ENCODE results near the gene RPL21. TPM values are rescaled to one million over a fixed set of nuclear protein-coding genes. Genes with fewer than 3 reads are reported as not detected.

RPL21 gene
- total RNA-seq, 4 donors from 2014 or later = 71.8 to 702 (median 370) TPM

DNA sequence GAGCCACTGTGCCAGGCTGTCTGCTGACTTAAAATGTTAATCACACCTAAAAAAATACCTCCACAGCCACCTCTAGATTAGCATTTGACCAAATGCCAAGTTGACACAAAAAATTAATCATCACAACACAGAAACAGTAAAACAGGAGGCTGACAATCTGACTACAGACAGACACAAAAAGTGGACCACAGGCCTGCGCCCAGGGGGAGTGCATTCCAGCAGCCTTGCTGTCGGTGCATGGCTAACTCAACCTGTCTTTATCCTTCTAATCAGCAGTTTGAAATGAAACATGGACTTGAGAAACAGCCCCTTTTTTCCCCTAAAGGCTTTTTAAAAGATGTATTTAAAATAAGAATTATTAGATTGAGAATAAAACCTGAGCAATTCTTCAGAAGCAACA is 53.3 kb downstream of the RPL21 start:
- 79% methylated on average over 2 of the region's 2 CpGs; no CpG with 5 or more reads in 1 of the 2 donors for WGBS, 2 donors (ENCODE audit: low coverage in 1 of 2)
- TF ChIP-seq EP300 (IDR thresholded peaks at IDR 0.05; ENCODE audit: low read depth) = no peak
- TF ChIP-seq, protein P1, sequence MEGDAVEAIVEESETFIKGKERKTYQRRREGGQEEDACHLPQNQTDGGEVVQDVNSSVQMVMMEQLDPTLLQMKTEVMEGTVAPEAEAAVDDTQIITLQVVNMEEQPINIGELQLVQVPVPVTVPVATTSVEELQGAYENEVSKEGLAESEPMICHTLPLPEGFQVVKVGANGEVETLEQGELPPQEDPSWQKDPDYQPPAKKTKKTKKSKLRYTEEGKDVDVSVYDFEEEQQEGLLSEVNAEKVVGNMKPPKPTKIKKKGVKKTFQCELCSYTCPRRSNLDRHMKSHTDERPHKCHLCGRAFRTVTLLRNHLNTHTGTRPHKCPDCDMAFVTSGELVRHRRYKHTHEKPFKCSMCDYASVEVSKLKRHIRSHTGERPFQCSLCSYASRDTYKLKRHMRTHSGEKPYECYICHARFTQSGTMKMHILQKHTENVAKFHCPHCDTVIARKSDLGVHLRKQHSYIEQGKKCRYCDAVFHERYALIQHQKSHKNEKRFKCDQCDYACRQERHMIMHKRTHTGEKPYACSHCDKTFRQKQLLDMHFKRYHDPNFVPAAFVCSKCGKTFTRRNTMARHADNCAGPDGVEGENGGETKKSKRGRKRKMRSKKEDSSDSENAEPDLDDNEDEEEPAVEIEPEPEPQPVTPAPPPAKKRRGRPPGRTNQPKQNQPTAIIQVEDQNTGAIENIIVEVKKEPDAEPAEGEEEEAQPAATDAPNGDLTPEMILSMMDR (IDR thresholded peaks at IDR 0.05) = no peak
- Histone ChIP-seq H3K4me1 (no peaks in the 10 kb centered on the region), H3K27me3 (no peaks in the 10 kb centered on the region), H3K9me3 (no peaks in the 10 kb centered on the region), H3K36me3 (no peaks in the 10 kb centered on the region), H3K4me3 (no peak overlapping the region), H3K27ac (no peak overlapping the region)
- in situ Hi-C loops (cut with MboI; ENCODE audit: low pct_ligation_motif_present in 1 of 4, low pct_unique_long_range_greater_than_20kb in 1 of 4, low sequenced_read_pairs in 3 of 4) (no loop called here), intact Hi-C loops (cut with DNase I; ENCODE audit: low total_unique reads) (no loop called here)
- DNase-seq = no peak

Small RNA genes lying within 50 kb of the gene (small RNA-seq; reads per million reads assigned to genes)
- gene SNORA27 (0 reads per million in 4 donors), gene SNORD102 (0 reads per million in 4 donors)

Other genes starting within 250 kb of the RPL21 start
- gene USP12, start 79.7 kb upstream of the RPL21 start, total RNA-seq = 10 to 100 TPM; 25.9 to 57.2 (median 47.8) TPM
- 10 to 100 TPM; 18.7 to 37.7 (median 28.9) TPM for gene RASL11A, start 19.3 kb downstream of the RPL21 start, total RNA-seq
- 100 to 1,000 TPM in 1 of 4 donors, 10 to 100 TPM in 3; 43.1 to 195 (median 60.0) TPM for gene GTF3A, start 173.1 kb downstream of the RPL21 start, total RNA-seq
- 10 to 100 TPM; 27.7 to 98.3 (median 66.7) TPM for gene MTIF3, start 199.0 kb downstream of the RPL21 start, total RNA-seq

Data from transverse colon (tissue), 4 donors.